Glutamatergic neuron (in vitro differentiated cells): Measurements from ENCODE around the gene BMPR2. TPM values are rescaled to one million over a fixed set of nuclear protein-coding genes. Genes with fewer than 3 reads are reported as not detected.
"Not testable (repeated sequence)": the region's sequence is repeated elsewhere in the genome, so short reads cannot be mapped to it uniquely, and the experiment has no call there.

Experiments
- DNase-seq: peaks from one replicate; pipeline ENCODE4 v3.0.0; 2022
- H3K27ac Mint-ChIP-seq: one replicate; pipeline ENCODE4 v1.8.0; 2020; ENCODE audit warnings: mild to moderate bottlenecking, mixed read lengths, inconsistent platforms; ENCODE audit not compliant: unreplicated experiment
- H3K27me3 Mint-ChIP-seq: one replicate; pipeline ENCODE4 v1.8.0; 2020; ENCODE audit warnings: mild to moderate bottlenecking, moderate library complexity, mixed read lengths, inconsistent platforms; ENCODE audit not compliant: unreplicated experiment
- H3K36me3 Mint-ChIP-seq: one replicate; pipeline ENCODE4 v1.8.0; 2020; ENCODE audit warnings: mild to moderate bottlenecking, mixed read lengths, inconsistent platforms; ENCODE audit not compliant: unreplicated experiment
- H3K4me1 Mint-ChIP-seq: one replicate; pipeline ENCODE4 v1.8.0; 2020; ENCODE audit warnings: mild to moderate bottlenecking, low read depth, mixed read lengths, inconsistent platforms; ENCODE audit not compliant: unreplicated experiment
- H3K4me3 Mint-ChIP-seq: one replicate; pipeline ENCODE4 v1.8.0; 2020; ENCODE audit warnings: mild to moderate bottlenecking, mixed read lengths, inconsistent platforms; ENCODE audit not compliant: unreplicated experiment
- H3K9me3 Mint-ChIP-seq: one replicate; pipeline ENCODE4 v1.8.0; 2020; ENCODE audit warnings: mild to moderate bottlenecking, moderate library complexity, mixed read lengths, inconsistent platforms; ENCODE audit not compliant: unreplicated experiment
- total RNA-seq: library from RNA; stranded (reverse); fragmentation: NEBNext Ultra II Directional; extraction: Animal tissue kit (Norgen Biotek cat#: 25700); gene quantifications from one replicate; pipeline ENCODE4 v1.2.1, GENCODE V29; 2021; ENCODE audit not compliant: unreplicated experiment
- TF ChIP-seq, protein P1 (sequence below): fragments of 200-600 bp; sonication (generic); IDR thresholded peaks from one replicate; pipeline ENCODE4 v1.5.0; 2021; ENCODE audit not compliant: partially characterized antibody, unreplicated experiment

The BMPR2 gene
- total RNA-seq, 1 donor from 2014 or later = 95.0 TPM

DNA sequence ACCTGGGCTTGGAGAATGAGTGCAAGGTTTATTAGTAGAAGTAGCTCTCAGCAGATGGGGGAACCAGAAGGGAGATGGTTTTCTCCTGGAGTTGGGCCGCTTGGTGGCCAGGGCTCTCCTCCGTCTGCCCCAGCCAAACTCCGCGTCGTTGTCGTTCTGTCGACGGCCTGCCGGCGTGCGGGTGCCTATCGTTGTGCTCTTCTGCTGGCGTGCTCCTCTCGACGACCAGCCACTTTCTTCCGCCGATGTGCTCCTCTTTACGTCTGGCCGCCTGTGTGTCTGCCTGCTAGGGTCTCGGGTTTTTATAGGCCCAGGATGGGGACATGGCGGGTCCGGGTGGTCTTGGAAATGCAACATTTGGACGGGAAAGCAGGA, 119.1 kb downstream of the BMPR2 start:
- TF ChIP-seq, protein P1, sequence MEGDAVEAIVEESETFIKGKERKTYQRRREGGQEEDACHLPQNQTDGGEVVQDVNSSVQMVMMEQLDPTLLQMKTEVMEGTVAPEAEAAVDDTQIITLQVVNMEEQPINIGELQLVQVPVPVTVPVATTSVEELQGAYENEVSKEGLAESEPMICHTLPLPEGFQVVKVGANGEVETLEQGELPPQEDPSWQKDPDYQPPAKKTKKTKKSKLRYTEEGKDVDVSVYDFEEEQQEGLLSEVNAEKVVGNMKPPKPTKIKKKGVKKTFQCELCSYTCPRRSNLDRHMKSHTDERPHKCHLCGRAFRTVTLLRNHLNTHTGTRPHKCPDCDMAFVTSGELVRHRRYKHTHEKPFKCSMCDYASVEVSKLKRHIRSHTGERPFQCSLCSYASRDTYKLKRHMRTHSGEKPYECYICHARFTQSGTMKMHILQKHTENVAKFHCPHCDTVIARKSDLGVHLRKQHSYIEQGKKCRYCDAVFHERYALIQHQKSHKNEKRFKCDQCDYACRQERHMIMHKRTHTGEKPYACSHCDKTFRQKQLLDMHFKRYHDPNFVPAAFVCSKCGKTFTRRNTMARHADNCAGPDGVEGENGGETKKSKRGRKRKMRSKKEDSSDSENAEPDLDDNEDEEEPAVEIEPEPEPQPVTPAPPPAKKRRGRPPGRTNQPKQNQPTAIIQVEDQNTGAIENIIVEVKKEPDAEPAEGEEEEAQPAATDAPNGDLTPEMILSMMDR = no peak
- H3K27ac Mint-ChIP-seq = no peak overlapping the region
- DNase-seq = no peak
- H3K9me3 Mint-ChIP-seq = peaks cover 12% of the 10 kb centered on the region
- peaks cover 13% of the 10 kb centered on the region for H3K4me1 Mint-ChIP-seq
- no peaks in the 10 kb centered on the region for H3K36me3 Mint-ChIP-seq
- no peak overlapping the region for H3K4me3 Mint-ChIP-seq
- peaks cover 1% of the 10 kb centered on the region for H3K27me3 Mint-ChIP-seq

DNA sequence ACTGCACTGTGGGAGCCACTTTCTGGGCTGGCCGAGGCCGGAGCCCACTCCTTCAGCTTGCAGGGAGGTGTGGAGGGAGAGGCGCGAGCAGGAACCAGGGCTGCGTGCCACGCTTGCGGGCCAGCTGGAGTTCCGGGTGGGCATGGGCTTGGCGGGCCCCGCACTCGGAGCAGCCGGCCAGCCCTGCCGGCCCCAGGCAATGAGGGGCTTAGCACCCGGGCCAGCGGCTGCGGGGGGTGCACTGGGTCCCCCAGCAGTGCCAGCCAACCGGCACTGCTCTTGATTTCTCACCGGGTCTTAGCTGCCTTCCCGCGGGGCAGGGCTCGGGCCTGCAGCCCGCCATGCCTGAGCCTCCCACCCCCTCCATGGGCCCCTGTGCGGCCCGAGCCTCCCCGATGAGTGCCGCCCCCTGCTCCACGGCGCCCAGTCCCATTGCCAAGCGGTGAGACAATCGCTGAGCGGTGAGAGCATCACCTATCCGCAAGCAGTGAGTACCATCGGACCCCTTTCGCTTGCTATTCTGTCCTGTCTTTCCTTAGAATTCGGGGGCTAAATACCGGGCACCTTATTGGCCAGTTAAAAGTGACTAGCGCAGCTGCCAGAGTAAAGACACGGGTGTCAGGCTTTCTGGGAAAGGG, 120.8 kb downstream of the BMPR2 start:
- H3K36me3 Mint-ChIP-seq, H3K27me3 Mint-ChIP-seq, DNase-seq, H3K27ac Mint-ChIP-seq, H3K4me3 Mint-ChIP-seq: not testable (repeated sequence)
- peaks cover 10% of the 10 kb centered on the region for H3K9me3 Mint-ChIP-seq
- H3K4me1 Mint-ChIP-seq = peaks cover 15% of the 10 kb centered on the region

DNA sequence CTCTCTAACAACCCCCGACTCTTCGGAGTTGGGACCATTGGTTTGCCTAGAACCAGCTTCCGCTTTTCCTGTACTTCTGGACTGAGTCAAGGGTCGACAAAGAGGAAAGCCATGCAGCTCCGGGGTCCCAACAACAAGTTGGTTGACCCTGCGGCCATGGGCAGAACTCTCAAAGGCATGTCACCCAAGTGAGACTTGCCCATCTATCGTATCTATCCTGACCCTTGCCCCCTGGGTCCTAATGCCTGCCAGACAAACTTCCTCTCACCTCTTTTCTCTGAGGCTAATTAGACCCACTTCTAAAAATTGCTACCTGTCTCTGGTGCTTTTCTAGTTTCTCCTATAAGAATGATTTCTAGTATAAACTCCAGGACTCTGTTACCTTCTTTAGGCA, 121.3 kb downstream of the BMPR2 start:
- Mint-ChIP-seq H3K27ac (peak overlapping the region; percentile 38), H3K9me3 (peaks cover 10% of the 10 kb centered on the region), H3K4me1 (peaks cover 15% of the 10 kb centered on the region)
- not testable (repeated sequence) for H3K27me3 Mint-ChIP-seq, H3K4me3 Mint-ChIP-seq, DNase-seq, H3K36me3 Mint-ChIP-seq

DNA sequence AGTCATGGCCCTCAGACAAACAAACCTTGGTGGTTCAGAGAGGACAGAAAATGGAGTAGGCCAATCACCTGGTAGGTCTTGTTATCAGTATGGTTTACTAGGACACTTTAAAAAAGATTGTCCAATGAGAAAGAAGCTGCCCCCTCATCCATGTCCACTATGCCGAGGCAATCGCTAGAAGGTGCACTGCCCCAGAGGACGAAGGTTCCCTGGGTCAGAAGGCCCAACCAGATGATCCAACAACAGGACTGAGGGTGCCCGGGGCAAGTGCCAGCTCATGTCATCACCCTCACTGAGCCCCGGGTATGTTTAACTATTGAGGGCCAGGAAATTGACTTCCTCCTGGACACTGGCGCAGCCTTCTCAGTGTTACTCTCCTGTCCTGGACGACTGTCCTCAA, 123.7 kb downstream of the BMPR2 start:
- H3K9me3 Mint-ChIP-seq = peaks cover 10% of the 10 kb centered on the region
- not testable (repeated sequence) for DNase-seq, H3K4me3 Mint-ChIP-seq, H3K27me3 Mint-ChIP-seq, H3K36me3 Mint-ChIP-seq, H3K27ac Mint-ChIP-seq
- H3K4me1 Mint-ChIP-seq = peaks cover 12% of the 10 kb centered on the region

DNA sequence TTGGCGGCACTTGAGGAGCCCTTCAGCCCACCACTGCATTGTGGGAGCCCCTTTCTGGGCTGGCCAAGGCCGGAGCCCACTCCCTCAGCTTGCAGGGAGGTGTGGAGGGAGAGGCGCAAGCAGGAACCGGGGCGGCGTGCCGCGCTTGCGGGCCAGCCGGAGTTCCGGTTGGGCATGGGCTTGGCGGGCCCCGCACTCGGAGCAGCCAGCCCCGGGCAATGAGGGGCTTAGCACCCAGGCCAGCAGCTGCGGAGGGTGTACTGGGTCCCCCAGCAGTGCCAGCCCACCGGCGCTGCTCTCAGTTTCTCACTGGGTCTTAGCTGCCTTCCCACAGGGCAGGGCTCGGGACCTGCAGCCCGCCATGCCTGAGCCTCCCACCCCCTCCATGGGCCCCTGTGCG, 127.1 kb downstream of the BMPR2 start:
- H3K9me3 Mint-ChIP-seq = peaks cover 10% of the 10 kb centered on the region
- not testable (repeated sequence) for H3K27ac Mint-ChIP-seq, DNase-seq, H3K36me3 Mint-ChIP-seq, H3K4me3 Mint-ChIP-seq, H3K27me3 Mint-ChIP-seq
- H3K4me1 Mint-ChIP-seq = peaks cover 12% of the 10 kb centered on the region

DNA sequence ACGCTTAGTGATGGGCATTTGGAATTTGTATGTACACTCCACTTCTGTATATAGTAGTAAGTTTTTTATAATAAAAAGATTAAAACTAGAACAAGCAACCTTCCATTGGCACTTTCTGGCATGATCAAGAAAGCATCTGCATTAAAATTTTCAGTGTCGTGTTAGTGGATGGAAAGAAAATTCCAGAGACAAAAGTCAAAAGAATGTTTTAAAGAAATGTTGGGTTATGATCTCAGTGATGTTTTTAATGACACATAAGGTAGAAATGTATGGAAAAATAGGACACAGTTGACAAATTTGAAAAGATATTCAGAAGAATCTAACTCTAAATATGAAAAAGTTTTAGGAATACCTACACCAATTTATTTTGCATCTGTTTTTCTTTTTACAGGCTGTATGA, 132.6 kb downstream of the BMPR2 start:
- H3K9me3 Mint-ChIP-seq = peaks cover 1% of the 10 kb centered on the region
- H3K4me3 Mint-ChIP-seq = no peak overlapping the region
- no peak overlapping the region for H3K27ac Mint-ChIP-seq
- H3K36me3 Mint-ChIP-seq = peaks cover 9% of the 10 kb centered on the region
- H3K27me3 Mint-ChIP-seq = peaks cover 3% of the 10 kb centered on the region
- TF ChIP-seq, protein P1 = no peak
- no peaks in the 10 kb centered on the region for H3K4me1 Mint-ChIP-seq
- no peak for DNase-seq

DNA sequence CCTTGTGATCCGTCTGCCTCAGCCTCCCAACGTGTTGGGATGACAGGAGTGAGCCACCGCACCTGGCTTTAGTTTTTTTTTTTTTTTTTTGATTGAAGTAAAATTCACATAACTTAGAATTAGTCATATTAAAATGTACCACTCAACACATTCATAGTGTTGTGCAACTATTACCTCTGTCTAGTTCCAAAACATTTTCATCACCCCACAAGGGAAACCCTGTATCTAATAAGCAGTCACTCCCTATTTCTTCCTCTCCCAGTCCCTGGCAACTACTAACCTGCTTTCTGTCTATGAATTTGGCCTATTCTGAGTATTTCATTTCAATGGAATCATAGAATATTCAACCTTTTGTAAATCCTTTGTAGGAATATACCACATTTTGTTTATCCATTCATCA, 134.8 kb downstream of the BMPR2 start:
- Mint-ChIP-seq H3K27me3 (no peaks in the 10 kb centered on the region), H3K4me3 (no peak overlapping the region), H3K4me1 (no peaks in the 10 kb centered on the region), H3K36me3 (peaks cover 5% of the 10 kb centered on the region), H3K27ac (no peak overlapping the region), H3K9me3 (peaks cover 1% of the 10 kb centered on the region)
- TF ChIP-seq, protein P1 = no peak
- no peak for DNase-seq
